Stimulated activated CD4-positive, alpha-beta T cell treated with anti-CD3 and anti-CD28 coated beads, Interleukin-4, amount 100 ng/mL, for 4 hours (primary cell): ENCODE measurements around the gene STK33.

Experiments used
- DNase-seq, 2 experiments: peaks; one replicate each; pipeline ENCODE4 v3.0.0-alpha.2; 2020

Gene STK33

DNA sequence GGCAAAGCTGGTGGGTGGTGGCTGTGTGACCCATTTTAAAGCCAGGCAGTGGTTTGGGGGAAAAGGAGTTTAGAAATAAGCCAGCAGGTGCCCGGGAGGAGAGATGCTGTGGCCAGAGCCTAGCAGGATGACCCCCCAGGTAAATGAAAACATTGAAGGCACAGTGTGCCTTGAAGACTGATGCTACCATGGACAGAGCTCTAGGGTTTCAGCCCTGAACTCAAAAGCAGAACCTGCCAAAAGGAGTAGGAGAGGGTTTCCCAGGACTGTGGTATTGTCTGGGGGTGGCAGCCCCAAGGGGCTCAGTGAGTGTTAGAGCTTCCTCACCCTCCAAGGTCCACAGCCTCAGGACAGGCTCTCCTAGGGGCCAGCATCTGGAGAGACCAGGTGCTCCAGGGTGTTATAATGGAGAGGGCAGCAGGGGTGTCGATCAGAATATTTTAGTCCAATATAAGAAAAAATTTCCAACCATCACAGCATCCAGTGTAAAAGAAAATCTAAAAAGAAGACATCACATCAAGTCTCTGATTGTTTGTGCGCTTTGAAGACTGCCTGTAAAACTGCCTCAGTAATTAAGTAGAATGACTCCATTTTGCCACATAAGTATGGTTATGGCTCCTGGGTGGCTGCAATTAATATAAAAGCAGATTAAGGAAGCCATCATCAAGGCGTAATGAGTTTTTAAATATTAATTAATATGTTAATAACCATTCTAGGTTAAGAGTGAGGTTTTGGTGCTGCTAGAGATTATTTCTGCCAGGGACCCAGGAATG lies 241.7 kb downstream of the STK33 start:
- DNase-seq = no peak

DNA sequence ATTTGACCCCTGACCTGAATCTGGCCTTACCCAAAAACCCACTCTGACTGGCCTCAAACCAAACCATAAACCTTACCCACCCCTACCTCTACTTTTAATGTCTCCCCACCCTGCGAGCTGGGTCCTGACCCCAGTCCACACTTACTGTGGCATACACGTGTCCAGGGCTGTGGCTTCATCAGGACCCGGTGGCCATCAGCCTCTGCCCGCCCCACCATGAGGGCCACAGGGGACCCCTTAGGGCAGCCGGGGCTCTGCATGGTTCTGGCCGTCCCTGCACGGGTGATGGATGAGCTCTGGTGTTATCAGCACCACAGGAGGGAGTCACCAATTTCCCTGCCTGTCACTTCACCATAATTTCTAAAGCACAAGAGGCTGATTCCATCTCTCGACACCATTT lies 242.8 kb downstream of the STK33 start:
- no peak for DNase-seq

DNA sequence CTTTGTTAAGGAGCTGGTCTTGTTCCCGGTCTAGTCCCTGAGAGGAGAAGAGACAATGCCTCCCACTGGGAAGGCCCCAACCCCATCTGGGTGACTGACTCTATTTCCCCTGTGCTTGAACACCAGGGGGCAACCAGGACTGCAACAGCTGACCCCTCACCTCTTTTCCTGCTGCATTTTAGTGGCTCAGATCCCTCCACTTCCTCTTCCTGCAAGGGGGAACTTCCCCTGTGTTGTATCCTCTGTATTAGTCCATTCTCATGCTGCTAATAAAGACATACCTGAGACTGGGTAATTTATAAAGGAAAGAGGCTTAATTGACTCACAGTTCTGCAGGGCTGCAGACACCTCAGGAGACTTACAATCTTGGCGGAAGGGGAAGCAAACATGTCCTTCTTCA lies 246.1 kb downstream of the STK33 start:
- DNase-seq = no peak

DNA sequence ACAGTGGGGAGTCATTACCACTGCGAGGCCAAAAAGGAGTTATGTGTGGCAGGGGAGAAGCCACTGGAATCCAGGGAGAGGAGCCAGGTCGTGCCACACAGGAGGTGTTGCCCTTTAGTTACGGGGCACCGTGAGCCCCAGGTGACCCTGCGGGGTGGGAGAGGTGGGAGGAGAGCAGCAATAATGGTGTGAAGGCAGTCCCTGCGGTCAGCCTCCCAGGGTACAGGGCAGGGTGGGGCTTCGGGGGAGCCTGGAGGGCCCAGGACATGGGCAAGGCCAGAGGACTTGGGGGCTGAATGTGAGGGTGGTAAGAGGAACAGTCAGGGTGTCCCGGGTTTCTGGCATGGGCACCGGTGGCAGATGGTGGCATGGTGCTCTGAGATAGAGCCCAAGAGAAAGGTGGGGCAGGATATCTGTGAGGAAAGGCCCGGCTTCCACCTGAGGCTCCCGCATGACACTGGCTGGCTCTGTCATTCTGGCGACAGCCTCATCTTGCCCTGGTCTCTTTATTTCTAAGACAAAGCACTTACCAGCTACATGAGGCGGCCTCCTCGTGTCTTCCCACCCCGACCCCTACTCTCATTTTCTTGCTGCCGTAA lies 247.8 kb downstream of the STK33 start:
- no peak for DNase-seq

DNA sequence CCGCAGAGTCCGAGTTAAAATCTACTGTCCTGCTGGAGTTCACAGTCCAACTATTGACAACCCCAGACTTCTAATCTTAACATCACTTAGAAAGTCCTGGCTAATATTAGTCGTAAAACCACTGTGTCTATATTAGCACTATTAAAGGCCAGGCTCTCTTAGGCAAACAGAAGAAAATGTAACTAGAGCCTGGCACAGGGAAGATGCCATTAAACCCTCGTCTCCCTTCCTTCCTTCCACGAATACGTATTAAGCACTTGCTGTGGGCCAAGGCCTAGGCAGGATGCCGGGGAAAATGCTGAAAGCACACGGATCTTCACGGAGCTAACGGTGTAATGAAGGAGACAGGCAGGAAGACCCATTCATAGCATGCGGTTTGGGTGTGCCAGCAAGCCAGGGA lies 248.8 kb downstream of the STK33 start:
- no peak for DNase-seq

DNA sequence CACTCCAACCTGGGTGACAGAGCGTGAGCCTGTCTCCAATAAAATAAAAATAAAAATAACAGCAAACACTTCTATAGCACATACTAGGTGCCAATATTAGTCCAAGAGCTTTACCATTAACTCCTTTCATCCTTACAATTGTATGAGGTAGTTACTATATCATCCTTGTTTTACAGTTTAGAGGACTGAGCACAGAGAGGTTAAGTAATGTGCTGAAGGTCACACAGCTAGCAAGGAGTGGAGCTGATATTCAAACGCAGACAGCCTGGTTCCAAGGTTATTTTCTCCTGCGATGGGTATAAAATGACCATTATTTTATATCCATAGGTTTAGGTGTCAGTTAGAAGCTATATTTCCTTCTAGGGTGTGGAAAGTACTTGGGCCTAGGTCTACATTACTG lies 249.7 kb downstream of the STK33 start:
- DNase-seq = no peak

DNA sequence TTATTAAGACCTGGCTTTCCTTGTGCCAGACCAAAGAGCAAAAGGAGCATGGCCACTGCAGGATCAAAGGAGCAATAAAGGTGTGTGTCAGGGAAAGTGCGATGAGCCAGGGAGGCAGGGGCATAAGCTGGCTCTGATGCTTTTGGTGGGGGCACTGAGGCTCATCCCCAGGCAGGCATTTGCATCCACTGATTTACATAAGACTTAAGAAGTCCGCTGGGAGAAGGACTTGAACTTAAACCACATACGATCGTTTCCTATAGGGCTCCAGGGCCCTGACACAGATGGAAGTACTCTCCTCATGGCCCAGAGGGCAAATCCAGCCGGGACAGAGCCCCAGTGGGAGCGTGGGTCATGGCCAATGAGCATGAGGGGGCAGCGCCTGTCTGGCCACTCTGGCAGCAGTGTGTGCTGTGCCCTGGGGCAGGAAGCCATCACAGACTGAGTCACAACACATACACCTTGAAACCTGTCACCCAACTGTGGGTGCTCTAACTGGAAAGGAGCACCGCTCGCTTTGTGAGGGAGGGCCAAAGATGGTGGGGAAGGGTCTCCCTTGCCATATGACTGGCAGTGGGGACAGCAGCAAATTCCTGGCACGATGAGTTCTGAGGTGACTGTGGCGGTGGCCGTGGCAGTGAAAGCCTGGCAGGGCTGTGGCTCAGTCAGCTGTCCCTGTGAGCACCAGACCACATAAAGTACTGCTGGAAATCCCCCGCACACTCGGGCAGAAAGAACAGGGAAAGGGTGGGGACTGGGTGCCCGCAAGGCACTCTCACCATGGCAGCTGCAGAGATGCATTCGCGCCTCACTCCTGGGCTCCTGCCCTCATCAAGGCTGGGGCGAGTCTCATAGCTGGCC lies 251.0 kb downstream of the STK33 start:
- no peak for DNase-seq

DNA sequence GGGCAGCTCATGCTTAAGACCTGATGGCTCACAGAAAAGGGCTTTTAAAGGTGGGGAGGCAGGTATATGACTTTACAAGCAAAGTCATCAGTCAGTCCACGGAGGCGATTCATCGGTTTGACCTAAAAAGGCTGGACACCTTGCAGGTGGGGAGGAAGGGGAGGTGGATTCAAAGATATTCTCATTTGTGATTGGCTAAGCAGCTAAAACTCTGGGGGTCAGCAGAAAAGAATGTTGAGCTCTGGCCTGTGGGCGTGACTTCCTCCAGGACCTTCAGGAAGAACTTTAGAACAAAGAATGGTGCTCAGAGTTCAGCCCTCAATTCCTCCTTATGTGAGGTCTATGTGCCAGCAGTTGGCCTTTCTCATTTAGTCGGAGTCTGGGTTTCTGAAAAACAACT lies 252.0 kb downstream of the STK33 start:
- no peak for DNase-seq
